Mesenchymal stem cell (in vitro differentiated cells and primary cell): Measurements from ENCODE around the gene PCDHB3.
"Not testable (repeated sequence)": the region's sequence is repeated elsewhere in the genome, so short reads cannot be mapped to it uniquely, and the experiment has no call there.

Source experiments
- DNase-seq: peaks from one replicate; pipeline ENCODE4 v3.0.0-alpha.2; 2013
- H2AFZ ChIP-seq: one replicate; pipeline ENCODE4 v1.6.1; 2013; ENCODE audit warnings: low read depth, mild to moderate bottlenecking, control low read depth, inconsistent platforms, low read length, moderate library complexity
- H2AK5ac ChIP-seq: 2 replicates; pipeline ENCODE4 v1.6.1; 2013; ENCODE audit warnings: low read length, moderate library complexity, mild to moderate bottlenecking, inconsistent platforms; ENCODE audit not compliant: severe bottlenecking
- H2BK120ac ChIP-seq: one replicate; pipeline ENCODE4 v1.6.1; 2013; ENCODE audit warnings: low read depth, mild to moderate bottlenecking, inconsistent platforms, low read length, moderate library complexity
- H2BK12ac ChIP-seq, 2 experiments: one replicate each; pipeline ENCODE4 v1.6.1; 2013; ENCODE audit warnings: inconsistent platforms in 2 of 2, low read length in 2 of 2, mild to moderate bottlenecking in 2 of 2, moderate library complexity in 2 of 2, control low read depth in 1 of 2
- H2BK15ac ChIP-seq: one replicate; pipeline ENCODE4 v1.6.1; 2013; ENCODE audit warnings: mild to moderate bottlenecking, low read depth, inconsistent platforms; ENCODE audit not compliant: poor library complexity, severe bottlenecking
- H2BK5ac ChIP-seq: 2 replicates; pipeline ENCODE4 v1.6.1; 2013; ENCODE audit warnings: low read depth, mild to moderate bottlenecking, low read length, control low read depth, inconsistent platforms; ENCODE audit not compliant: poor library complexity, severe bottlenecking
- H3K14ac ChIP-seq, 2 experiments: one replicate each; pipeline ENCODE4 v1.6.1; 2013; ENCODE audit warnings: inconsistent platforms in 2 of 2, low read length in 2 of 2, control low read depth in 1 of 2, mild to moderate bottlenecking in 1 of 2, moderate library complexity in 1 of 2
- H3K18ac ChIP-seq, 2 experiments: one replicate each; pipeline ENCODE4 v1.6.1; 2013; ENCODE audit warnings: inconsistent platforms in 2 of 2, low read length in 2 of 2, control low read depth in 1 of 2, low read depth in 1 of 2, mild to moderate bottlenecking in 1 of 2
- H3K23ac ChIP-seq, 2 experiments: one replicate each; pipeline ENCODE4 v1.6.1; 2013; ENCODE audit warnings: inconsistent platforms in 2 of 2, low read length in 2 of 2, mild to moderate bottlenecking in 2 of 2, moderate library complexity in 2 of 2, control low read depth in 1 of 2
- H3K27ac ChIP-seq: 2 replicates; pipeline ENCODE4 v1.5.1; 2013; ENCODE audit warnings: mild to moderate bottlenecking, moderate library complexity, low read length, control low read depth, inconsistent platforms; ENCODE audit not compliant: poor library complexity, severe bottlenecking
- H3K27me3 ChIP-seq, 2 experiments: 2 replicates each; pipeline versions ENCODE4 v1.6.1 to v1.7.0; 2013; ENCODE audit warnings: low read length in 2 of 2, mild to moderate bottlenecking in 2 of 2, moderate library complexity in 2 of 2, control low read depth in 1 of 2, inconsistent platforms in 1 of 2; ENCODE audit not compliant: control insufficient read depth in 1 of 2, insufficient read depth in 1 of 2
- H3K36me3 ChIP-seq, 2 experiments: 2 replicates each; pipeline versions ENCODE4 v1.6.1 to v1.7.0; 2013; ENCODE audit warnings: low read length in 2 of 2, control low read depth in 1 of 2, inconsistent platforms in 1 of 2, low read depth in 1 of 2, mild to moderate bottlenecking in 1 of 2; ENCODE audit not compliant: insufficient read depth in 2 of 2, control insufficient read depth in 1 of 2
- H3K4ac ChIP-seq, 2 experiments: one replicate each; pipeline ENCODE4 v1.6.1; 2013; ENCODE audit warnings: inconsistent platforms in 2 of 2, low read length in 2 of 2, mild to moderate bottlenecking in 2 of 2, moderate library complexity in 2 of 2, control low read depth in 1 of 2, low read depth in 1 of 2
- H3K4me1 ChIP-seq: 2 replicates; pipeline ENCODE4 v1.6.1; 2013; ENCODE audit warnings: low read depth, low read length, control low read depth; ENCODE audit not compliant: control insufficient read depth, insufficient read depth
- H3K4me2 ChIP-seq: 2 replicates; pipeline ENCODE4 v1.6.1; 2013; ENCODE audit warnings: low read length, mild to moderate bottlenecking, inconsistent platforms; ENCODE audit not compliant: poor library complexity, severe bottlenecking
- H3K4me3 ChIP-seq, 2 experiments: 2 replicates each; pipeline versions ENCODE4 v1.5.1 to v1.7.0; 2013; ENCODE audit warnings: low read length in 2 of 2, mild to moderate bottlenecking in 2 of 2, control low read depth in 1 of 2, low read depth in 1 of 2; ENCODE audit not compliant: insufficient read depth in 1 of 2
- H3K79me1 ChIP-seq: replicated peaks from 2 replicates; pipeline ENCODE4 v1.6.1; 2013; ENCODE audit warnings: mild to moderate bottlenecking, control low read depth, low read length, inconsistent platforms; ENCODE audit not compliant: poor library complexity, severe bottlenecking
- H3K9ac ChIP-seq: 2 replicates; pipeline ENCODE4 v1.7.0; 2013; ENCODE audit warnings: mild to moderate bottlenecking, low read length, moderate library complexity
- H3K9me3 ChIP-seq: 2 replicates; pipeline ENCODE4 v1.7.0; 2013; ENCODE audit warnings: mild to moderate bottlenecking, low read length; ENCODE audit not compliant: control insufficient read depth
- H4K8ac ChIP-seq: one replicate; pipeline ENCODE4 v1.6.1; 2013; ENCODE audit warnings: inconsistent platforms, mild to moderate bottlenecking, low read length, moderate library complexity
- H4K91ac ChIP-seq: one replicate; pipeline ENCODE4 v1.6.1; 2013; ENCODE audit warnings: mild to moderate bottlenecking, low read length, inconsistent platforms
- WGBS: methylation state at CpG from one replicate; pipeline ENCODE4 v1.1.7; 2013; ENCODE audit warnings: mixed read lengths; 5-methylcytosine and 5-hydroxymethylcytosine counted together

The PCDHB3 gene

GRCh38 chr5:141102471-141102870 lies 2.2 kb downstream of the PCDHB3 start:
- H2BK5ac ChIP-seq, H3K27me3 ChIP-seq, H3K27ac ChIP-seq, H2BK120ac ChIP-seq, H2AK5ac ChIP-seq, H3K9ac ChIP-seq, H3K18ac ChIP-seq, H3K14ac ChIP-seq, H3K4me3 ChIP-seq, H4K8ac ChIP-seq, H2BK15ac ChIP-seq, H3K4me1 ChIP-seq, H2AFZ ChIP-seq, H2BK12ac ChIP-seq, H4K91ac ChIP-seq, DNase-seq, H3K4ac ChIP-seq, H3K23ac ChIP-seq, H3K4me2 ChIP-seq: not testable (repeated sequence)
- 100% methylated on average over 13 of the region's 38 CpGs for whole genome bisulfite sequencing
- peaks cover 30% of the 10 kb centered on the region for H3K9me3 ChIP-seq
- peaks cover 0 to 26% of the 10 kb centered on the region in 2 experiments for H3K36me3 ChIP-seq
- H3K79me1 ChIP-seq = peaks cover 17% of the 10 kb centered on the region

- no peak overlapping the region for H2AK5ac ChIP-seq
- H3K27ac ChIP-seq = no peak overlapping the region
- 83% methylated on average over 1 of the region's 2 CpGs for WGBS
- no peak overlapping the region for H2BK12ac ChIP-seq
- H4K8ac ChIP-seq = no peak overlapping the region
- H3K4me2 ChIP-seq = no peak overlapping the region
- H3K27me3 ChIP-seq = no peaks in the 10 kb centered on the region
- H3K14ac ChIP-seq = no peak overlapping the region
- no peak overlapping the region for H3K18ac ChIP-seq
- H3K36me3 ChIP-seq = peaks cover 0 to 23% of the 10 kb centered on the region in 2 experiments
- H3K23ac ChIP-seq = no peak overlapping the region
- no peak overlapping the region for H3K4ac ChIP-seq
- no peak overlapping the region for H2AFZ ChIP-seq
- H3K9me3 ChIP-seq = peaks cover 51% of the 10 kb centered on the region
- H2BK15ac ChIP-seq = no peak overlapping the region
- H3K9ac ChIP-seq = no peak overlapping the region
- DNase-seq = no peak
- no peak overlapping the region for H3K4me3 ChIP-seq
- no peaks in the 10 kb centered on the region for H3K4me1 ChIP-seq
- H3K79me1 ChIP-seq = peaks cover 20% of the 10 kb centered on the region
- H2BK5ac ChIP-seq = no peak overlapping the region
- H4K91ac ChIP-seq = no peak overlapping the region
- H2BK120ac ChIP-seq = no peak overlapping the region
Observed at GRCh38 chr5:141105350-141105749, 5.1 kb downstream of the PCDHB3 start.

- no peak overlapping the region for H3K9ac ChIP-seq
- H3K79me1 ChIP-seq = no peaks in the 10 kb centered on the region
- H2BK5ac ChIP-seq = no peak overlapping the region
- H3K4me2 ChIP-seq = no peak overlapping the region
- no peak overlapping the region for H3K4ac ChIP-seq
- no peaks in the 10 kb centered on the region for H3K4me1 ChIP-seq
- H4K8ac ChIP-seq = no peak overlapping the region
- H3K36me3 ChIP-seq = peaks cover 0 to 12% of the 10 kb centered on the region in 2 experiments
- DNase-seq = no peak
- H2AK5ac ChIP-seq = no peak overlapping the region
- no peak overlapping the region for H3K18ac ChIP-seq
- no peak overlapping the region for H4K91ac ChIP-seq
- no peak overlapping the region for H2BK12ac ChIP-seq
- no peak overlapping the region for H3K14ac ChIP-seq
- no peak overlapping the region for H2BK15ac ChIP-seq
- peaks cover 61% of the 10 kb centered on the region for H3K9me3 ChIP-seq
- no peak overlapping the region for H3K27ac ChIP-seq
- no peak overlapping the region for H3K4me3 ChIP-seq
- H2BK120ac ChIP-seq = no peak overlapping the region
- H2AFZ ChIP-seq = no peak overlapping the region
- no CpG with 5 or more reads among the region's 2 CpGs for WGBS
- H3K23ac ChIP-seq = no peak overlapping the region
- H3K27me3 ChIP-seq = no peaks in the 10 kb centered on the region
Observed at GRCh38 chr5:141119250-141119649, 19.0 kb downstream of the PCDHB3 start.

DNA sequence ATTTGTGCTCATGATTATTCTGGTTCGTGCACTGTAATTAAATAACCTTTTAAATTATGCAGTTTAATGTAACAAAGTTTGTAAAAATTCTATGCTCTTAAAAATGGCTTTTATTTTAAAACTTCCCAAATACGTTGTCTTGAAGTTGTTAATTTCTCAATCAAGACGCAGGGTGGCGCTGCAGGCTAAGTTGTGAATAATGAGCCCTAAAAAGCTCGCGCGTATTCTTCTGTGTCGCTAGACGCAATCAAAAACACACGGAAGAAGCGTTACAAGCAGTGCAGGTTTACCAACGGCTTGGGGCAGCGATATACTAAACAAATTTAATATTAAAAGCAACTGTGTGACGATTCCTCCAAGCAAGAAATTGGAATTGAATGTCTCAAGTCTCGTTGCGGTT lies 21.3 kb downstream of the PCDHB3 start, which contains the start of gene PCDHB4:
Gene PCDHB4 (plus strand): TSS at position 256 of the 400 bp plus-strand sequence. CDS start 181 bp downstream, outside the sequence.
- no peak within 1 kb of the TSS for H2BK120ac ChIP-seq
- H2BK12ac ChIP-seq = no peak within 1 kb of the TSS
- H3K18ac ChIP-seq = no peak within 1 kb of the TSS
- H3K9me3 ChIP-seq = peaks cover 65% of the 10 kb centered on the region
- no peak within 1 kb of the TSS for H3K23ac ChIP-seq
- H3K27ac ChIP-seq = no peak within 1 kb of the TSS
- peak within 1 kb of the TSS; percentile 61 for H3K9ac ChIP-seq
- H3K27me3 ChIP-seq = no peaks in the 10 kb centered on the region
- no peak within 1 kb of the TSS for H3K4me2 ChIP-seq
- 64% methylated on average over 15 of the region's 16 CpGs for WGBS
- H2BK15ac ChIP-seq = no peak within 1 kb of the TSS
- H3K36me3 ChIP-seq = peaks cover 0 to 12% of the 10 kb centered on the region in 2 experiments
- H4K8ac ChIP-seq = no peak within 1 kb of the TSS
- no peak within 1 kb of the TSS for H3K4ac ChIP-seq
- no peaks in the 10 kb centered on the region for H3K4me1 ChIP-seq
- no peak within 1 kb of the TSS for H2AK5ac ChIP-seq
- H3K79me1 ChIP-seq = no peaks in the 10 kb centered on the region
- H3K14ac ChIP-seq = no peak within 1 kb of the TSS
- peak within 1 kb of the TSS in 1 of 2 experiments; percentile 64 for H3K4me3 ChIP-seq
- DNase-seq = no peak
- no peak within 1 kb of the TSS for H2BK5ac ChIP-seq
- H2AFZ ChIP-seq = no peak within 1 kb of the TSS
- no peak within 1 kb of the TSS for H4K91ac ChIP-seq
